Measurements from ENCODE around the gene ERCC5.

DNA sequence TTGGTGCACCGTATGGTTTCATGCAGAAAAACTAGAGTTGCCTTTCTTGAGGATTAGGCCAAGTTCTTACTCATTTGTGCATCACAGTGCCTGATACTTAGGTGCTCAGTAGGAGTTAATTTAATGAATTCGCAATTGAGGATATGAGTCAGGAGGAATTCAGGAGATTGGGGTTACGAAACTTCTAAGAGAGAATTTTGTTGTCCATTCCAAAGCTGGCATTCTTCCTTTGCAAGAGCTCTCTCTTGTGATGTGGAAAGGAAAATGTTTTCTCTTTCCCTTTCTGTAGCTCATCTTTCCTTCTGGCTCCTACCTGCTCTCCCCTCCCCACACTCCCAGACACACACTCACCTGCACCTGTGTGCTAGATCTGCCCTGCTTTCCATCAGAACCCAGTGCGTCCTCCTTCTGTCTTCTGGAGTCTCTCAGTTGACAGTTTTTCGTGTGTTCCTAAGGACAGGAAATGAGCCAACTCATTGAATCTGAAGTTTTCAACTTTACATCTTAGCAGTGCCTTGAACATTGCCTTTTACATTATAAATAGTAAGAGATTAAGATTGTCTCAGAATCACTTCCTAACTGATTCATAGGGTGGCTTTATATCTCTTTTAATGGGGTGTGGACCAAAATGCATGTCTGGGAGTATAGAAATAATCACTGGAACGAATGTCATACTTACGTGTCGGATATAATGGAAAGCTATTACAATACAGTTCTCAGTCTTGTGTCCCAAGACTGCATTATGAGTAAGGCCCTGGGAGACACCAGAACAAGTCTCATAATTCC lies 19.7 kb upstream of the ERCC5 start:
- TF ChIP-seq ZNF274 (IDR thresholded peaks at IDR 0.05; ENCODE audit: low read depth, low read length) (no peak), SUZ12 (IDR thresholded peaks at IDR 0.05; ENCODE audit: extremely low read depth, insufficient read depth, insufficient read length) (no peak)

Measured in NT2/D1 (cell line).